HEK293T (cell line): ENCODE results near the gene GUK1.

ENCODE experiments used
- ARNT ChIP-seq: fragments of 450-650 bp; IDR thresholded peaks from 2 replicates; pipeline ENCODE4 v1.6.1; 2017; ENCODE audit warnings: mild to moderate bottlenecking
- BHLHE40 ChIP-seq: fragments of 450-650 bp; IDR thresholded peaks from 2 replicates; pipeline ENCODE4 v1.6.1; 2016; ENCODE audit warnings: mild to moderate bottlenecking, moderate library complexity, borderline replicate concordance
- FOXA1 ChIP-seq: fragments of 450-650 bp; IDR thresholded peaks from 2 replicates; pipeline ENCODE4 v1.6.1; 2016; ENCODE audit warnings: mild to moderate bottlenecking
- FOXK2 ChIP-seq: fragments of 450-650 bp; IDR thresholded peaks from 2 replicates; pipeline ENCODE4 v1.6.1; 2016; ENCODE audit warnings: mild to moderate bottlenecking
- FOXM1 ChIP-seq: fragments of 450-650 bp; IDR thresholded peaks from 2 replicates; pipeline ENCODE4 v1.6.1; 2017; ENCODE audit warnings: mild to moderate bottlenecking, borderline replicate concordance
- L3MBTL2 ChIP-seq: fragments of 450-650 bp; conservative IDR thresholded peaks from 2 replicates; pipeline ENCODE4 v1.6.1; 2016; ENCODE audit warnings: mild to moderate bottlenecking
- PKNOX1 ChIP-seq: fragments of 450-650 bp; IDR thresholded peaks from 2 replicates; pipeline ENCODE4 v1.6.1; 2016
- SP1 ChIP-seq: fragments of 450-650 bp; IDR thresholded peaks from 2 replicates; pipeline ENCODE4 v1.6.1; 2017
- ZNF384 ChIP-seq: fragments of 450-650 bp; IDR thresholded peaks from 2 replicates; pipeline ENCODE4 v1.6.1; 2016

DNA sequence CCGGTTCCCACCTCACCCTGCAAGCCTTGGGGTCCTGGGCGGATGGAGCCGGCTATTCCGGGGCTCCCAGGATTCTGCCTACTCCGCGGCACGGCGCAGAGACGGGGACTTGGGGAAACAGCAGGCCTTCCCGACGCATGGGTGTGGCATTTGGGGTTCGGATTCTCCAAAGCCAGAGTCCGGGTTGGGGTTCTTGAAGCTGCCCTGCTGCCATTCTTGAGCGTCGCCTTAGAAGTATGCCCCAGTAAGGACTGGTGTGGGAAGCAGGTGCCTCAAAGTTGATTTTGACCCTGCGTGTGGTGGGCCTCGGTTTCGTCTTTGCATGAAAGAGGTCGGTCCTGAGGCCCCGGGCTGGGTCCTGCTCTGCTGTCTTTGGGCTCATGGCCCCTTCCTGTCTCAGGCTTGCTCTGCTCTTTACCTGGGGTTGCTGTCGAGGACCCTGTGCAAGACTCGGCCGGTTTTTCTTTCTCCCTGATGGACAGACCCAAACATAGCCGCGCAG lies 696 bp downstream of the GUK1 start:
- TF ChIP-seq SP1 (no peak), FOXM1 (no peak), BHLHE40 (no peak), FOXK2 (no peak), PKNOX1 (no peak), FOXA1 (no peak), ZNF384 (no peak), ARNT (no peak), L3MBTL2 (no peak)
